ENCODE results near the gene PTPRU.

PTPRU gene

DNA sequence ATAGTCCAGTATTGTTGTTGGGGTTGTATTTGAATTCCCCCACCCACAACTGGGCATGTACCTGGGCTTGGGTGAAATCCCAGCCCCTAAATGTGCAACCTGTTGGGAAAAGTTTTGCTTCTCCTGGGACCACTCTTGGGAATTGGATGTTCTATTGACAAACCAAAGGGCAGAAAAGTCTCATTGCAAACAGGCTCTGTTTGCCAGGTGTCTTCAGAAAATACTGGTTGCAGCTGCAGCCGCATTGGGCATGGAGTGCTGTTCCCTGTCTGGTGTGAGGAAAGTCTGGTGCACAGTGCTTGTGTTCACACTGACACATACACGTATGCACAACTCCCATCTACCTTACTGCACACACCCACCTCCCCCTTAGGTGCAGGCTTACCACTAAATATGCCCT, 12.1 kb downstream of the PTPRU start:
- H3K4me2 ChIP-seq (ENCODE audit: low read depth, low read length, poor library complexity, severe bottlenecking) = no peak overlapping the region

DNA sequence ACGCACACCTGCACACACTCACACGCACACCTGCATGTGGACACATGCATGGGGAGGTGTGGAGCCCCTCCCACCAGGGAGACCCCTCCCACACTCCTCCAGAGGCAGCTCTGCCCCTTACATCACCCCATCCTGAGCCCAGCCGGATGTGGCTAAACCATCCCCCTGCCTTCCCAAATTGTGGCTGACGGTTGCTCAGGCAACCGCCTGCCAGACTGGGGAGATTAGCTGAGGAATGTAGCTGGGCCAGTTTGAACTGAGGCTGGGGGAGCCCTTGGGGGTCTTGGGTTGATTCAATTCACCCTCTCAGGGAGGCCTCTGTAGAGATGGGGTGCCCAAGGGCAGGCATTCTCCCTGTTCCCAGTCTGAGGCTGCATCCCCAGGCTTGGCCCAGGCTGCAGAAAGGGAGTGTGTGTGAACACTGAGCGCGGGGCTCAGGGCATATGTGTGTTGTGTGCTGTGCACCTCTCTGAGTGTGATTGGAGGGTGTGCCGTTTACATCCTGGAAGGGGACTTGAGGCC, 12.9 kb downstream of the PTPRU start:
- no peak overlapping the region for H3K4me2 ChIP-seq (ENCODE audit: low read depth, low read length, poor library complexity, severe bottlenecking)
- H2AFZ ChIP-seq (ENCODE audit: low read length) = no peak overlapping the region
- H3K9ac ChIP-seq (ENCODE audit: low read depth, low read length, poor library complexity, severe bottlenecking) = no peak overlapping the region
- H3K9me3 ChIP-seq (ENCODE audit: insufficient read depth, low read depth, low read length) = no peaks in the 10 kb centered on the region
- TF ChIP-seq EZH2phosphoT487 (IDR thresholded peaks at IDR 0.05; ENCODE audit: borderline replicate concordance) (no peak), CTCF (conservative IDR thresholded peaks at IDR 0.05; ENCODE audit: low read length) (no peak)
- no peak overlapping the region for H3K4me3 ChIP-seq (ENCODE audit: low read length, poor library complexity, severe bottlenecking)
- no peaks in the 10 kb centered on the region for H4K20me1 ChIP-seq (ENCODE audit: insufficient read depth, low read length, poor library complexity, severe bottlenecking)
- H3K4me1 ChIP-seq (ENCODE audit: insufficient read depth, low read length, poor library complexity, severe bottlenecking) = no peaks in the 10 kb centered on the region
- H3K79me2 ChIP-seq (ENCODE audit: insufficient read depth, low read length) = no peaks in the 10 kb centered on the region
- H3K36me3 ChIP-seq (ENCODE audit: insufficient read depth, low read length) = no peaks in the 10 kb centered on the region
- H3F3A ChIP-seq (ENCODE audit: low read depth) = no peaks in the 10 kb centered on the region
- H3K27me3 ChIP-seq (ENCODE audit: insufficient read depth, low read length, poor library complexity, severe bottlenecking) = no peaks in the 10 kb centered on the region
- no peaks in the 10 kb centered on the region for H3K9me2 ChIP-seq (replicated peaks; ENCODE audit: low read depth, low read length)

More for the DNA sequence above, 12.1 kb downstream of the PTPRU start:
- H3K79me2 ChIP-seq (ENCODE audit: insufficient read depth, low read length) = no peaks in the 10 kb centered on the region
- H3K27me3 ChIP-seq (ENCODE audit: insufficient read depth, low read length, poor library complexity, severe bottlenecking) = no peaks in the 10 kb centered on the region
- no peaks in the 10 kb centered on the region for H4K20me1 ChIP-seq (ENCODE audit: insufficient read depth, low read length, poor library complexity, severe bottlenecking)
- H3K9me3 ChIP-seq (ENCODE audit: insufficient read depth, low read depth, low read length) = no peaks in the 10 kb centered on the region
- H3F3A ChIP-seq (ENCODE audit: low read depth) = no peaks in the 10 kb centered on the region
- no peak overlapping the region for H3K9ac ChIP-seq (ENCODE audit: low read depth, low read length, poor library complexity, severe bottlenecking)
- H3K9me2 ChIP-seq (replicated peaks; ENCODE audit: low read depth, low read length) = no peaks in the 10 kb centered on the region
- H2AFZ ChIP-seq (ENCODE audit: low read length) = no peak overlapping the region
- no peak for TF ChIP-seq CTCF (conservative IDR thresholded peaks at IDR 0.05; ENCODE audit: low read length)
- TF ChIP-seq EZH2phosphoT487 (IDR thresholded peaks at IDR 0.05; ENCODE audit: borderline replicate concordance) = no peak
- no peaks in the 10 kb centered on the region for H3K36me3 ChIP-seq (ENCODE audit: insufficient read depth, low read length)
- no peak overlapping the region for H3K4me3 ChIP-seq (ENCODE audit: low read length, poor library complexity, severe bottlenecking)
- H3K4me1 ChIP-seq (ENCODE audit: insufficient read depth, low read length, poor library complexity, severe bottlenecking) = no peaks in the 10 kb centered on the region

- Histone ChIP-seq H2AFZ (ENCODE audit: low read length) (no peak overlapping the region), H3K4me2 (ENCODE audit: low read depth, low read length, poor library complexity, severe bottlenecking) (no peak overlapping the region), H3K4me3 (ENCODE audit: low read length, poor library complexity, severe bottlenecking) (no peak overlapping the region), H3K9me3 (ENCODE audit: insufficient read depth, low read depth, low read length) (no peaks in the 10 kb centered on the region), H3K9me2 (replicated peaks; ENCODE audit: low read depth, low read length) (no peaks in the 10 kb centered on the region), H3K4me1 (ENCODE audit: insufficient read depth, low read length, poor library complexity, severe bottlenecking) (no peaks in the 10 kb centered on the region), H3F3A (ENCODE audit: low read depth) (no peaks in the 10 kb centered on the region), H3K79me2 (ENCODE audit: insufficient read depth, low read length) (no peaks in the 10 kb centered on the region), H4K20me1 (ENCODE audit: insufficient read depth, low read length, poor library complexity, severe bottlenecking) (no peaks in the 10 kb centered on the region), H3K36me3 (ENCODE audit: insufficient read depth, low read length) (no peaks in the 10 kb centered on the region), H3K27me3 (ENCODE audit: insufficient read depth, low read length, poor library complexity, severe bottlenecking) (no peaks in the 10 kb centered on the region), H3K9ac (ENCODE audit: low read depth, low read length, poor library complexity, severe bottlenecking) (no peak overlapping the region)
- TF ChIP-seq EZH2phosphoT487 (IDR thresholded peaks at IDR 0.05; ENCODE audit: borderline replicate concordance) (no peak), CTCF (conservative IDR thresholded peaks at IDR 0.05; ENCODE audit: low read length) (no peak)
Measured at GRCh38 chr1:29249951-29250581, 13.7 kb downstream of the PTPRU start.

Measured in Loucy (cell line).